Activated effector memory CD4-positive, alpha-beta T cell treated with anti-CD3 and anti-CD28 coated beads, Interleukin-2, amount 50 U/mL, for 16 hours (primary cell): ENCODE measurements around the gene NPIPB4.
"Not testable (repeated sequence)": the region's sequence is repeated elsewhere in the genome, so short reads cannot be mapped to it uniquely, and the experiment has no call there.

Source experiments
- DNase-seq: peaks from one replicate; pipeline ENCODE4 v3.0.0-alpha.2; 2020

Gene NPIPB4

GRCh38 chr16:21857656-21858055, at the start of gene NPIPB4:
TSS of gene NPIPB4 (minus strand) at chr16:21857756. CDS start at chr16:21857378, 378 bp downstream.
- DNase-seq, result not testable (repeated sequence)

GRCh38 chr16:21898998-21899397, 41.4 kb upstream of the NPIPB4 start:
- DNase-seq, result not testable (repeated sequence)

- peak; percentile 60 for DNase-seq
Observed at GRCh38 chr16:21881988-21882387, 24.4 kb upstream of the NPIPB4 start.

- not testable (repeated sequence) for DNase-seq
Observed at GRCh38 chr16:21837186-21837585, 20.4 kb downstream of the NPIPB4 start.

GRCh38 chr16:21836334-21836733, 21.2 kb downstream of the NPIPB4 start:
- peak; percentile 66 for DNase-seq

GRCh38 chr16:21835747-21836146, 21.8 kb downstream of the NPIPB4 start:
- DNase-seq, result peak; percentile 66

GRCh38 chr16:21834211-21834610, 23.3 kb downstream of the NPIPB4 start:
- not testable (repeated sequence) for DNase-seq

- DNase-seq, result not testable (repeated sequence)
Observed at GRCh38 chr16:21829929-21830328, 27.6 kb downstream of the NPIPB4 start.

- DNase-seq, result not testable (repeated sequence)
Observed at GRCh38 chr16:21826067-21826706, 31.4 kb downstream of the NPIPB4 start.

- DNase-seq, result not testable (repeated sequence)
Observed at GRCh38 chr16:21825526-21825925, 32.0 kb downstream of the NPIPB4 start.

- not testable (repeated sequence) for DNase-seq
Observed at GRCh38 chr16:21823258-21823657, 34.3 kb downstream of the NPIPB4 start.

- not testable (repeated sequence) for DNase-seq
Observed at GRCh38 chr16:21820908-21821465, 36.6 kb downstream of the NPIPB4 start.

- DNase-seq, result peak; percentile 87
Observed at GRCh38 chr16:21820028-21820907, 37.3 kb downstream of the NPIPB4 start.

GRCh38 chr16:21819617-21820016, 37.9 kb downstream of the NPIPB4 start:
- DNase-seq, result not testable (repeated sequence)

GRCh38 chr16:21817012-21817411, 40.5 kb downstream of the NPIPB4 start:
- not testable (repeated sequence) for DNase-seq

- DNase-seq, result not testable (repeated sequence)
Observed at GRCh38 chr16:21815694-21816093, 41.9 kb downstream of the NPIPB4 start.

- DNase-seq, result not testable (repeated sequence)
Observed at GRCh38 chr16:21802375-21802663, 55.2 kb downstream of the NPIPB4 start.

- not testable (repeated sequence) for DNase-seq
Observed at GRCh38 chr16:21801538-21802374, 55.8 kb downstream of the NPIPB4 start.

GRCh38 chr16:21798601-21799000, 59.0 kb downstream of the NPIPB4 start:
- not testable (repeated sequence) for DNase-seq

- DNase-seq, result not testable (repeated sequence)
Observed at GRCh38 chr16:21793310-21793709, 64.2 kb downstream of the NPIPB4 start.

GRCh38 chr16:21790506-21790905, 67.0 kb downstream of the NPIPB4 start:
- not testable (repeated sequence) for DNase-seq
